HG03469 (cell line): ENCODE measurements around the gene SLC9A5.
A peak's percentile ranks its signal among the peaks of the same experiment; 100 is the strongest.

Source experiments
- ATAC-seq: cut with Tn5 transposase; IDR thresholded peaks from one replicate; pipeline ENCODE4 v1.9.1; 2021; ENCODE audit warnings: mild to moderate bottlenecking, moderate library complexity, moderate number of reproducible peaks; ENCODE audit not compliant: unreplicated experiment

The SLC9A5 gene

DNA sequence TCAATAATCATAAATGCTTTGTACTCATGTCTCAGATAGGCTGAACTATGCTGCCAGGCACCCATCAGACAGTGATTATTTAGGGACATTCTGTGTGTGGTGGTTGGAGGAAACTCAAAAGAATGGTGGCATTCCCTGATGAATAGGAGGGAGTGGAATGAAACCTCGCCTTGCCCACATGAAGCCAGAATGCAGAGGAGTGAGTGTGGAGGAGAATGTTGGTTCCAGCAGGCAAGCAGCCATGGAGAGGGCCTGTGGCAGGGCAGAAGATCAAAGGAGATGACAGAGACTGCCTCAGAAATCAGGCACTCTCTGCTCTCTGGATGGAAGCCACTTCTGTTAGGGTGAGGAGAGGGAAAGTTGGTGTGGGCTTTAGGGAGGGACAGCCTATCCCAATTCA lies 55.2 kb downstream of the SLC9A5 start:
- no peak for ATAC-seq

DNA sequence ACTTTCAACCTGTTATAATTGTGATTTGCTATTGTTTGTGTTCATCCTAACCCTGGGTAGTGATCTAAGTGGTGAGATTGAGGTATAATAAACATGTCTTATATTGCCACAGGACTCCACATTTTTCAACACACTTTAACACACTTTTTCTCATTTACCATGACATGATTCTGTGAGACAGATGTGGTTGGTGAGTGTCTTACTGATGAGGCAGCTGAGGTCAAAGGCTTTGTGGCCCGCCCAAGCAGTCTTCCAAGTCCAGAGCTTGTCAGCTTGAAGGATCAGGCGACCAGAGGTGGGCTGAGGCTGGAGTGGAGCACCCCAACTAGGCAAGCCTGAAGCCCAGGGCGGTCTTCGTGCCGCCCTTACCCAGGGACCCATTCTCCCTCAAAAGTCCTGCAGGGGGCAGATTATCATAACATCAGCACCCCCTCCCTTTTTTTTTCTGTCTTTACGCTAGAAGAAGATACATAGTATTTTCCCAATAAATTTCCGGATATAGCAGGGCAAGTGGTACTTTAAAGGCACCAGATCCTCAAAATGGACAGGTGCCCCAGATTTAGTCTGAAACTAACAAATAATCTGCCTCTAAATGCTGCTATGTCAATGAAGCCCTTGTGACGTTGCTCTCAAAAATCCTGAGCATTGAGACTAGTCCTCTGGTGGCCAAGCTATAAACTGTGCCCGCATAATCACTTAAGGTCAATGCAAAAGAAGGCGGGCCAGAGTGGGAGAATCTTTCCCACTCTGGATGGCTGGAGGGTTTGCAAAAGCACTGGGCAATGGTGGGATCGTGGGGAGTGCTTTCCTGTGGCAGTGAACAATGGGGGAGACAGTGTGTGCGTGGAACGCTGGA lies 56.7 kb downstream of the SLC9A5 start:
- ATAC-seq = no peak

DNA sequence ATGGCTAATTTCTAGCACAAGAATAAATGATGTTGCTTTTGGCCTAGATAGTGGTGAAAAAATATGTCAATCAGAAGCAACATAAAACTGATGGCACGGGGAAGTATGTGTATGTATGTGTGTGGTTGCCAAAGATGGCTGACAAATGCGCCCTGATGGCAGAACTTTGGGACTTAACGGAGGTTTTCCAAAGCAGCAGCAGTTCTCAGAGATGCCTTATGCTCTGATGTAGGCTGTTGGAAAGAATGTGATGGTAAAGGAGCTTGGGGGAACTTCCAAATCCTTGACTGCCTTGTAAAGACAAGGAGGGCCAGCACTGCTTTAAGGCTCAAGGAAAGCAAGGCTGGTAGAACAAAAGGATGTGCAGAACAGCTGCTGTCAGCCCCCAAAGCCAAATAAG lies 61.8 kb downstream of the SLC9A5 start:
- ATAC-seq = no peak

DNA sequence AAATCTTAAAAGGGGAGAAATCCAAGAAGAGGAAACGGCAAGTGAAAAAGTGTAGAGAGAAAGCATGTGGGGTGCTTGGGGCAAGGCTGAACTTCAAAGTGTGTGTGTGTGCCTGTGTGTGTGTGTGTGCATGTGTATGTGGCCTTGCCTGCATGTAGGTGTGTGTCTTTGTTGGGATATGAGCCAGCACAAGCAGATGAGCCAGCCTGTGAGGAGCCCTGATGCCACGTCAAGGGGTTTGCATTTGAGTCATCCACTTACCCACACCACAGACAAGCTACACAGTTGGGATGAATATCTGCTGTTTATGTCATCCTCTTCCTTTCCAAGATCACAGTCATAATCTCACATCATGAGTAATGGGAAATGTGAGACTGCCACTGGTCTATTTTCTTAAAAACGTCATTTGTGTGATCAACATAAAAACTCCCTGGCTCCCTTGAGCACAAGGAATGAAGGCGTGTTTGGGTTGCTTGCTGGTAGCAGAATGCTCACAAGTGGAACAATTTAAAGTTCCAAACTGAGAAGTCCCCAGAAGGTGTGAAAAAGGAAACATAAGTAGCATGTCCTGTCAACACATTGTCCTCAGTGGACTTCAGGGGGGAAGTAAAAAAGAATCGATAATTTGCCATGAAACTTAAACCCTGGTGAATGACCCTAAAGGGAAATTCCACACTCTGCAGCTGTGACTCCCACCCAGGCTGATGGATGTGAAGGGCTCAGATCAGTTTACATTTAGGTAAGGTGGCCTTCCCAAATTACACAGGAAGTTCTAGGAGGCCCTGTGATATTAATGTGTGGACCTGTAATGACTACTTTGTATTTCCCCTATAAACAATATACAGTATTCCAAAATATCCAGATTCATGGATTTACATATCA lies 63.1 kb downstream of the SLC9A5 start:
- ATAC-seq = peak; percentile 78

- no peak for ATAC-seq
These were observed 63.9 kb downstream of the SLC9A5 start for GRCh38 chr16:67312719-67313118.

DNA sequence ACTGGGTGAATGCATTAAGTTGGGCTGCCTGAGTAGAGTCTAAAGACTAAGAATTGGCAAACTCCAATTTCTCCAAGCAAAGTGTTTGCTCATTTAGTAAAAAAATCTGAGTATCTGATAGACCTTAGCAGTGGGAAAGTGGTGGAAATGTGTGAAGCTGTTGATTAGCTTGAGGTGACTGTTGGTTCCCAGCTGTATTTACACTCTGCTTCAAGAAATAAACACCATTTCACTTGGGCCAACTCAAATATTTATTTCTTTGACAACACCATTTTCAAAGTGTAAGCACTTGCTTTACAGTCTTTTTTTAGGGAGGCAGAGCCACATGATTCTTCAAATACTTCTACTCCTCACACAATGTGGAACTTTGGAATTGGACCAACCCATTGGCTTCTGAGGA lies 69.1 kb downstream of the SLC9A5 start:
- ATAC-seq = no peak
